Dedifferentiated amniotic fluid mesenchymal stem cell (primary cell): ENCODE measurements around the gene TMEM126B.
A peak's percentile ranks its signal among the peaks of the same experiment; 100 is the strongest.
"Not testable (repeated sequence)": the region's sequence is repeated elsewhere in the genome, so short reads cannot be mapped to it uniquely, and the experiment has no call there.

Experiments
- DNase-seq: peaks from one replicate; pipeline ENCODE4 v3.0.0-alpha.2; 2016; ENCODE audit errors: extremely low spot score

TMEM126B gene

GRCh38 chr11:85627998-85628770 lies at the start of gene TMEM126B:
Gene TMEM126B (plus strand): TSS chr11:85628593. CDS start chr11:85628608, 15 bp downstream.
- DNase-seq: peak; percentile 97

GRCh38 chr11:85582111-85582510 lies 46.3 kb upstream of the TMEM126B start:
- no peak for DNase-seq

DNA sequence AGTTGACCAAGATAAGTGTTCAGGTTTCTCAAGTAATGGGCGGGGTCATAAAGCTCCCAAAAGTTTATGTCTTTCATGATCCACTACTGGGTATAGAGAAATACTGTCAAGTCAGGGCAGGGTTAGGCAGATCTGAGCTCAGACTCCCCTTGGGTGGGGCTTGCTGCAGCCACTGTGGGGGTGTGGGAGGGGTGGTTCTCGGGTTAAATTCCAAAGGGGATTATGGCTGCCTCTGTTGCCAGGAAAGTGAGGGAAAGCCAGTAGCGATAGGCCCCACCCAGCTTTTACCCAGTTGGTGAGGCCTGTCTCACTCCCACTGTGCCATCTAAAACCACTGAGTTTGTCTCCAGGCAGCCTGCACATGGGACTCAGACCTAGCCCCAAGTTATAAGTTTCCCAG lies 39.0 kb upstream of the TMEM126B start:
- DNase-seq: peak; percentile 15

GRCh38 chr11:85590848-85591483 lies 37.4 kb upstream of the TMEM126B start:
- peak; percentile 60 for DNase-seq

DNA sequence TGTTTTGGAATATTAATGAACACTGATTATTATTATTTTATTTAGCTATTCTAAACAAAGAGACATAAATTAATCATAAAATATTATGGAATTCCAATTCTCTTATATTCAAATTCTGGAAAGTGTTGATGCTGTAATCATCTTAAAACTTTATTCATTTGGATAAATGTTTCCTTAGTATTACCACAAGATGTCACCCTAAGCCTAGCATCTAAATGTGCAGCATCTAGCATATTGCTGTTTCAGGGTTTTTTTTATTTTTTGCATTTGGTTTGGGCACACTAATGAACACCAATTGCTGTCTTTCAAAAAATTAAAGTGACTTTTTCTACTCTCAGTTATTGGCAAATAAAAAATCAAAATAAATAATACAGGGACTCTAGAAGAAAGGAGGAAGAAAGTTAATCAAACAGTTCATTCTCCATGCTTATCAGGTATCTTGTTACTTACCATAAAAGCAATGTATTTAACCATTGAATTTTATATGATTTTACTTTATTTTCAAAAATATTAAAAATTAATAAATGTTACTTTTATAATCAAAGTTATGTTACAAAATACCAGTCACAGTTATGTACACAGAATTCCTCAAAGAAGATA lies 33.0 kb upstream of the TMEM126B start:
- peak; percentile 50 for DNase-seq

DNA sequence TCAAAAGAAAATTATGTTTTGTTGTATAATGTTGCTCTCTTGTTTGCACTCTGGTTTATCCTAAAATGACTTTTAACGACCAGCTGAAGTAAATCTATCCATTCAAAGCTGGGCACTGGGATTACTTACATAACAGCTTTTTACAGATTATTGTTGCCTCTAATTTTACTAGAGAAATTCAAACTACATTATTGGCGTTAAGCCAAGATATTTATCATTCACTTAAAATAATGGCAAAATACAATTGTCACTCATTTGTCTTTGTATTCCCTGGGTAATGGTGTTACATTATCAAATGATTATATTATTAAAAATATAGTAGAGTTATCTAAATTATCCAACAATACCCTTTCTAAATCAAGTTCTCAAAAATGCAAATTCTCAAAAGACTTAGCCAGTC lies 31.5 kb upstream of the TMEM126B start:
- DNase-seq: no peak

GRCh38 chr11:85599083-85599482 lies 29.3 kb upstream of the TMEM126B start:
- no peak for DNase-seq

GRCh38 chr11:85602526-85603213 lies 25.7 kb upstream of the TMEM126B start:
- DNase-seq: no peak

GRCh38 chr11:85603220-85603619 lies 25.2 kb upstream of the TMEM126B start:
- no peak for DNase-seq

DNA sequence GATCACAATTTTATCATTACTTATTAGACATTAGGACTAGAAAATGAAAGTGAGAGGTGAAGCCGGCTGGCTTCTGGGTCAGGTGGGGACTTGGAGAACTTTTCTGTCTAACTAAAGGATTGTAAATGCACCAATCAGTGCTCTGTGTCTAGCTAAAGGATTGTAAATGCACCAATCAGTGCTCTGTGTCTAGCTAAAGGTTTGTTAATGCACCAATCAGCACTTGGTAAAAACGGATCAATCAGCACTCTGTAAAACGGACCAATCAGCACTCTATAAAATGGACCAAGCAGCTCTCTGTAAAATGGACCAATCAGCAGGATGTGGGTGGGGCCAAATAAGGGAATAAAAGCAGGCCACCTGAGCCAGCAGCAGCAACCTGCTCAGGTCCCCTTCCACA lies 22.2 kb upstream of the TMEM126B start:
- DNase-seq: not testable (repeated sequence)

DNA sequence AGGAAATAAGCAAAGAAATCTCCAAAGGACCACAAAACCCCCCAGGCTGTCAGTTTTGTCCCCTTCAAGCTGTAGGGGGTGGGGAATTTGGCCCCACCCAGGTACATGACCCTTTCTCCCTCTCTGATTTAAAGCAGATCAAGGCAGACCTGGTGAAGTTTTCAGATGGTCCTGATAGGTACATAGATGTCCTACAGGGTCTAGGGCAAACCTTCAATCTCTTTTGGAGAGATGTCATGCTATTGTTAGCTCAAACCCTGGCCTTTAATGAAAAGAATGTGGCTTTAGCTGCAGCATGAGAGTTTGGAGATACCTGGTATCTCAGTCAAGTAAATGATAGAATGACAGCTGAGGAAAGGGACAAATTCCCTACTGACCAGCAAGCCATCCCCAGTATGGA lies 19.8 kb upstream of the TMEM126B start:
- DNase-seq: not testable (repeated sequence)

DNA sequence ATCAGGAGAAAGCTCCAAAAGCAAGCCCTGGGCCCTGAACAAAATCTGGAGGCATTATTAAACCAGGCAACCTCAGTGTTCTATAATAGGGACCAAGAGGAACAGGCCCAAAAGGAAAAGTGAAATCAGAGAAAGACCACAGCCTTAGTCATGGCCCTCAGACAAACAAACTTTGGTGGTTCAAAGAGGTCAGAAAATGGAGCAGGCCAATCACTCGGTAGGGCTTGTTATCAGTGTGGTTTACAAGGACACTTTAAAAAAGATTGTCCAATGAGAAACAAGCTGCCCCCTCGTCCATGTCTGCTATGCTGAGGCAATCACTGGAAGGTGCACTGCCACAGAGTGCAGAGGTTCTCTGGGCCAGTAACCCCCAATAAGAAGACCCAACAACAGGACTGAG lies 19.1 kb upstream of the TMEM126B start:
- not testable (repeated sequence) for DNase-seq

GRCh38 chr11:85611643-85612042 lies 16.8 kb upstream of the TMEM126B start:
- DNase-seq: not testable (repeated sequence)

DNA sequence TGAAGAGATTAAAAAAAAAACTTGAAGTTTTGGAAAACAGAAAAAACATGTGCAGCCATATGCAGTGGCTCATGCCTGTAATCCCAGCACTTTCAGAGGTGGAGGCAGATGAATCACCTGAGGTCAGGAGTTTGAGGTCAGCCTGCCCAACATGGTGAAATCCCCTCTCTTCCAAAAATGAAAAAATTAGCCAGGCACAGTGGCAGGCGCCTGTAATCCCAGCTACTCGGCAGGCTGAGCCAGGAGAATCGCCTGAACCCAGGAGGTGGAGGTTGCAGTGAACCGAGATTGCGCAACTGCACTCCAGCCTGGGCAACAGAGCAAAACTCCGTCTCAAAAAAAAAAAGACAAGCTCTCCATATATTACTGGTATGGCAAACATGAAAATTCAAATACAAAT lies 8.9 kb upstream of the TMEM126B start:
- no peak for DNase-seq

GRCh38 chr11:85620256-85620655 lies 8.1 kb upstream of the TMEM126B start:
- DNase-seq: no peak

GRCh38 chr11:85626496-85626895 lies 1.9 kb upstream of the TMEM126B start:
- DNase-seq: no peak

DNA sequence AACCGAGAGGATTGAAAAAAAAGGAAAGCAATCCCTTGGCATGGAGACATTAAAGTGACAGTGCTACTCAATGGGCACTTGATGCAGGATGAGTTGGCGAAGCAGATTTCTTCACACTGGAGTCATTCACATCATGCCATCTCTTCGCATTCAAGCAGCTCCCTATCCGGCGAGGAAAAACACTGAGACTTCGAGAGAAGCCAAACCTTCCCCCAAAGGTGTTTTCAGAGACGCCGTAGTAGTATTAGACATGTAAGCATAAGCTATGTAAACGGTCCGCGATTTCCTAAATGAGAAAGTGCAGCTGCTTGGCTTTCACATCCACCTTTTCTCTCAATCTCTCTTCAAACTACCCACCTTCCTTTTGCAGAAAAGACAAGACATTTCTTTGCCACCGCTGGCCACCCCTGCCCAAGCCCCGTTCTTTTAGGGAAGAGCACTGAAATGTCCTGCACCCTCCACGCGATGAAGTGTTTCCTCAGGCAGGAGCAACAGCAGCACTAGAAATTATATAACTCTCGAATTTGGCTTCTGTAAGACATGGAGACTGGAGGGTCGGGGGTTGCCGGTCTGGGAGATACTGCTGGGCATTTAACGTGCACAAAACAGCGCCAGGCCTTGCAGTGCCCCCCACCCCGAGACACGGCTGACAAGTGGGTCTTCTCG lies 928 bp upstream of the TMEM126B start, which contains the start of gene DLG2:
TSS of gene DLG2 (minus strand) at position 13 of the 666 bp plus-strand sequence.
- DNase-seq: peak; percentile 46

GRCh38 chr11:85628771-85629341 lies 463 bp downstream of the TMEM126B start:
- DNase-seq: peak; percentile 28

GRCh38 chr11:85634747-85635146 lies 6.4 kb downstream of the TMEM126B start:
- DNase-seq: no peak

DNA sequence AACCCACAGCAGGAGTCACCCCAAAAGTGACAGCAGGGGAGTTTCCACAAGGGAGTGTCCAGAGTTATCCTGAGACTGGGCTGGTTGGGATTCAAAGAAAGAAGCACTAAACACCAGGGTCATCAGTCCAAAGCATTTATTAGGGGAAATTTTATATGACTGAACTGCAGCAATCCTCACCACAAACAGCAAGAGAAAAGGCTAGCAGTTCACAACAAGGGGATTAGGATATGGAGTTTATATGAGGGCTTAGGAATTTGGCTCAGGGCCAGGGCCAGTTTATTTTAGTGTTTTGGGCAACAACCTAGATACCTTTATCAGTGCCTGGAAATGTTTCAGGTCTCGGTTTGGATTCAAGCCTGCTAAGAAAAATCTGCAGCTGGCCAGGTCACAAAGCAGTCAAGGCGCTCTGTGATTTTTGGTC lies 14.8 kb downstream of the TMEM126B start:
- DNase-seq: no peak

DNA sequence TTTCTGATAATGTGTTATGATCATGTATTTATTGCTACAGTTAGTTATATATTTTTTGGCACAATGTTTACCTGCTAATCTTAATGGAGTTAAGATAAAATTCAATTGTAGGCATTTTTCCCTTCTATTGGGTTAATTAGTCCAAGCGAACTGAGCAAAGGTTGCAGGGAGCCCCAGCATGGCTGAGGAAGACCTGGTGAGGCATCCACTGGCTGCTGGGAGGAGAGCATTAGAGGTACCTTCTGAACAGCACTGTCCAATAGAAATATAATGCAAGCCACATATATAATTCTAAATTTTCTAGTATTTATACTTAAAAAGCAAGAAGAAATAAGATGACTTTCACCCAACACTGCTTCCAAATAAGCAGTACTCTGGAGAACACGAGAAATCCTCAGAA lies 18.7 kb downstream of the TMEM126B start:
- DNase-seq: no peak
